HG03558 (cell line): Measurements from ENCODE around the gene ARAP1.
"Not testable (repeated sequence)": the region's sequence is repeated elsewhere in the genome, so short reads cannot be mapped to it uniquely, and the experiment has no call there.

Source experiments
- ATAC-seq: cut with Tn5 transposase; IDR thresholded peaks from one replicate; pipeline ENCODE4 v1.9.1; 2021; ENCODE audit warnings: moderate number of reproducible peaks; ENCODE audit not compliant: unreplicated experiment; ENCODE audit errors: extremely low read depth

Gene ARAP1

GRCh38 chr11:72752088-72752914, at the start of gene ARAP1:
ARAP1 (minus strand) TSS chr11:72752408; CDS start chr11:72727128, 25,280 bp downstream.
- ATAC-seq = no peak

GRCh38 chr11:72799441-72799840, 47.2 kb upstream of the ARAP1 start:
- ATAC-seq = no peak

GRCh38 chr11:72798361-72798760, 46.2 kb upstream of the ARAP1 start:
- no peak for ATAC-seq

- peak; percentile 77 for ATAC-seq
Observed at GRCh38 chr11:72793425-72794367, 41.5 kb upstream of the ARAP1 start, which contains the start of gene STARD10. STARD10 (minus strand) TSS chr11:72794047; CDS start chr11:72781181, 12,866 bp downstream.

- ATAC-seq = no peak
Observed at GRCh38 chr11:72793076-72793424, 40.8 kb upstream of the ARAP1 start.

- no peak for ATAC-seq
Observed at GRCh38 chr11:72792437-72793021, 40.3 kb upstream of the ARAP1 start.

GRCh38 chr11:72791228-72791627, 39.0 kb upstream of the ARAP1 start:
- ATAC-seq = not testable (repeated sequence)

- ATAC-seq = no peak
Observed at GRCh38 chr11:72789493-72790131, 37.4 kb upstream of the ARAP1 start.

- ATAC-seq = no peak
Observed at GRCh38 chr11:72788241-72788640, 36.0 kb upstream of the ARAP1 start.

GRCh38 chr11:72787216-72788104, 35.3 kb upstream of the ARAP1 start:
- no peak for ATAC-seq

GRCh38 chr11:72786305-72787215, 34.4 kb upstream of the ARAP1 start:
- no peak for ATAC-seq

GRCh38 chr11:72784662-72785061, 32.5 kb upstream of the ARAP1 start:
- no peak for ATAC-seq

- no peak for ATAC-seq
Observed at GRCh38 chr11:72783144-72783905, 31.1 kb upstream of the ARAP1 start.

- no peak for ATAC-seq
Observed at GRCh38 chr11:72782081-72782920, 30.1 kb upstream of the ARAP1 start.

GRCh38 chr11:72781313-72782080, 29.3 kb upstream of the ARAP1 start:
- ATAC-seq = no peak

GRCh38 chr11:72781063-72781312, 28.8 kb upstream of the ARAP1 start:
- ATAC-seq = no peak
